Gastroesophageal sphincter (tissue), 4 donors: ENCODE data around the gene FREM1. TPM values are rescaled to one million over a fixed set of nuclear protein-coding genes. Genes with fewer than 3 reads are reported as not detected.
A peak's percentile ranks its signal among the peaks of the same experiment; 100 is the strongest.

Experiments
- ATAC-seq: fragments of 150-250 bp; one replicate; pipeline ENCODE4 v1.9.1; 2016; ENCODE audit warnings: mild to moderate bottlenecking, moderate library complexity
- H3K27ac ChIP-seq, 4 donors: fragments of 200-600 bp; sonication (generic) in 3 of 4; 1 replicate in 3 of 4; 2 replicates in 1 of 4; pipeline ENCODE4 v1.5.1; 2016 to 2019
- H3K27me3 ChIP-seq: fragments of 200-600 bp; sonication (generic); one replicate; pipeline ENCODE4 v1.5.1; 2019
- H3K36me3 ChIP-seq, 2 donors: fragments of 200-600 bp; sonication (generic); one replicate each; pipeline ENCODE4 v1.5.1; 2019; ENCODE audit warnings: control low read depth in 1 of 2
- H3K4me1 ChIP-seq, 3 donors: fragments of 200-600 bp; sonication (generic); 1 replicate in 2 of 3; 2 replicates in 1 of 3; pipeline ENCODE4 v1.5.1; 2016 to 2019; ENCODE audit warnings: control low read depth in 2 of 3
- H3K4me3 ChIP-seq, 2 donors: fragments of 200-600 bp; sonication (generic); one replicate each; pipeline ENCODE4 v1.5.1; 2019; ENCODE audit warnings: mild to moderate bottlenecking in 1 of 2, moderate library complexity in 1 of 2
- H3K9me3 ChIP-seq, 3 donors: fragments of 200-600 bp; sonication (generic); one replicate each; pipeline ENCODE4 v1.5.1; 2017 to 2019; ENCODE audit warnings: control low read depth in 2 of 3
- EP300 ChIP-seq: sonication (generic); formaldehyde crosslinking; IDR thresholded peaks from one replicate; pipeline ENCODE4 v1.6.1; 2017; ENCODE audit warnings: antibody characterized with exemption, mild to moderate bottlenecking
- POLR2A ChIP-seq, 2 donors: fragments of 450-650 bp; IDR thresholded peaks; one replicate each; pipeline ENCODE4 v1.6.1; 2017; ENCODE audit warnings: antibody characterized with exemption in 2 of 2, mild to moderate bottlenecking in 2 of 2, moderate library complexity in 1 of 2
- POLR2AphosphoS5 ChIP-seq: sonication (generic); formaldehyde crosslinking; IDR thresholded peaks from one replicate; pipeline ENCODE4 v1.6.1; 2017; ENCODE audit warnings: antibody characterized with exemption
- WGBS, 2 donors: methylation state at CpG; one replicate each; pipeline ENCODE4 v1.1.5; 2018; ENCODE audit warnings: low coverage in 1 of 2; 5-methylcytosine and 5-hydroxymethylcytosine counted together
- total RNA-seq, 4 donors: library from RNA; depleted of rRNA; stranded (reverse); fragments of >200 nt; gene quantifications; one replicate each; pipeline ENCODE4 v1.1.0, GENCODE V29; 2016
- TF ChIP-seq, protein P1 (sequence below), 4 experiments: fragments of 200-600 bp in 2 of 4; fragments of 450-650 bp in 2 of 4; sonication (generic) in 1 of 4; IDR thresholded peaks; one replicate each; pipeline ENCODE4 v1.5.1; 2017 to 2019; ENCODE audit warnings: antibody characterized with exemption in 4 of 4, mild to moderate bottlenecking in 2 of 4, moderate library complexity in 2 of 4

The FREM1 gene
- total RNA-seq, 4 donors from 2014 or later, result 0.59 to 4.8 (median 2.7) TPM

- H3K9me3 ChIP-seq, result no peaks in the 10 kb centered on the region
- peaks cover 0 to 48% (median 0%) of the 10 kb centered on the region in 3 donors for H3K4me1 ChIP-seq
- no peaks in the 10 kb centered on the region for H3K36me3 ChIP-seq
- ATAC-seq, result no peak
- H3K4me3 ChIP-seq, result no peak overlapping the region
- TF ChIP-seq POLR2AphosphoS5 (no peak), POLR2A (IDR thresholded peaks at IDR 0.05) (no peak), EP300 (no peak)
- TF ChIP-seq, protein P1, sequence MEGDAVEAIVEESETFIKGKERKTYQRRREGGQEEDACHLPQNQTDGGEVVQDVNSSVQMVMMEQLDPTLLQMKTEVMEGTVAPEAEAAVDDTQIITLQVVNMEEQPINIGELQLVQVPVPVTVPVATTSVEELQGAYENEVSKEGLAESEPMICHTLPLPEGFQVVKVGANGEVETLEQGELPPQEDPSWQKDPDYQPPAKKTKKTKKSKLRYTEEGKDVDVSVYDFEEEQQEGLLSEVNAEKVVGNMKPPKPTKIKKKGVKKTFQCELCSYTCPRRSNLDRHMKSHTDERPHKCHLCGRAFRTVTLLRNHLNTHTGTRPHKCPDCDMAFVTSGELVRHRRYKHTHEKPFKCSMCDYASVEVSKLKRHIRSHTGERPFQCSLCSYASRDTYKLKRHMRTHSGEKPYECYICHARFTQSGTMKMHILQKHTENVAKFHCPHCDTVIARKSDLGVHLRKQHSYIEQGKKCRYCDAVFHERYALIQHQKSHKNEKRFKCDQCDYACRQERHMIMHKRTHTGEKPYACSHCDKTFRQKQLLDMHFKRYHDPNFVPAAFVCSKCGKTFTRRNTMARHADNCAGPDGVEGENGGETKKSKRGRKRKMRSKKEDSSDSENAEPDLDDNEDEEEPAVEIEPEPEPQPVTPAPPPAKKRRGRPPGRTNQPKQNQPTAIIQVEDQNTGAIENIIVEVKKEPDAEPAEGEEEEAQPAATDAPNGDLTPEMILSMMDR (IDR thresholded peaks at IDR 0.05), result no peak
- H3K27ac ChIP-seq, result peak overlapping the region in 2 of 4 donors; percentile 31 to 49
- no peaks in the 10 kb centered on the region for H3K27me3 ChIP-seq
- 68% methylated on average over 4 of the region's 5 CpGs; no CpG with 5 or more reads in 1 of the 2 donors for WGBS, 2 donors
Observed at GRCh38 chr9:14907360-14907685, 2.9 kb downstream of the FREM1 start.

- Histone ChIP-seq H3K9me3 (no peaks in the 10 kb centered on the region), H3K27ac (peak overlapping the region in 1 of 4 donors; percentile 49), H3K27me3 (no peaks in the 10 kb centered on the region), H3K4me1 (peaks cover 0 to 48% (median 0%) of the 10 kb centered on the region in 3 donors), H3K36me3 (no peaks in the 10 kb centered on the region), H3K4me3 (no peak overlapping the region)
- TF ChIP-seq, protein P1 (IDR thresholded peaks at IDR 0.05), result no peak
- no peak for TF ChIP-seq POLR2A (IDR thresholded peaks at IDR 0.05)
- no peak for TF ChIP-seq EP300
- no peak for TF ChIP-seq POLR2AphosphoS5
- WGBS, 2 donors, result 25 to 43% methylated on average over 2 of the region's 2 CpGs
- ATAC-seq, result no peak
Observed at GRCh38 chr9:14906644-14907359, 3.4 kb downstream of the FREM1 start.

- peak overlapping the region in 1 of 4 donors; percentile 49 for H3K27ac ChIP-seq
- TF ChIP-seq, protein P1 (IDR thresholded peaks at IDR 0.05), result no peak
- TF ChIP-seq EP300, result no peak
- no peak for TF ChIP-seq POLR2A (IDR thresholded peaks at IDR 0.05)
- no peak for TF ChIP-seq POLR2AphosphoS5
- no peaks in the 10 kb centered on the region for H3K27me3 ChIP-seq
- no peak for ATAC-seq
- WGBS, 2 donors, result 51% methylated on average over 5 of the region's 5 CpGs
- no peaks in the 10 kb centered on the region for H3K36me3 ChIP-seq
- H3K4me1 ChIP-seq, result peaks cover 0 to 48% (median 0%) of the 10 kb centered on the region in 3 donors
- H3K4me3 ChIP-seq, result no peak overlapping the region
- H3K9me3 ChIP-seq, result no peaks in the 10 kb centered on the region
Observed at GRCh38 chr9:14906000-14906399, 4.2 kb downstream of the FREM1 start.

GRCh38 chr9:14903040-14903439 is 7.2 kb downstream of the FREM1 start:
- H3K9me3 ChIP-seq, result no peaks in the 10 kb centered on the region
- no peaks in the 10 kb centered on the region for H3K36me3 ChIP-seq
- H3K27me3 ChIP-seq, result no peaks in the 10 kb centered on the region
- ATAC-seq, result no peak
- H3K4me1 ChIP-seq, result peaks cover 0 to 20% (median 0%) of the 10 kb centered on the region in 3 donors
- TF ChIP-seq EP300 (no peak), POLR2A (IDR thresholded peaks at IDR 0.05) (no peak), POLR2AphosphoS5 (no peak)
- TF ChIP-seq, protein P1 (IDR thresholded peaks at IDR 0.05), result no peak
- H3K4me3 ChIP-seq, result no peak overlapping the region
- H3K27ac ChIP-seq, result no peak overlapping the region
- WGBS, 2 donors, result 31 to 63% methylated on average over 1 of the region's 1 CpG

- Histone ChIP-seq H3K4me1 (peaks cover 0 to 15% (median 0%) of the 10 kb centered on the region in 3 donors), H3K27ac (no peak overlapping the region), H3K9me3 (no peaks in the 10 kb centered on the region), H3K36me3 (no peaks in the 10 kb centered on the region), H3K27me3 (no peaks in the 10 kb centered on the region), H3K4me3 (no peak overlapping the region)
- WGBS, 2 donors, result 67% methylated on average over 1 of the region's 1 CpG; no CpG with 5 or more reads in 1 of the 2 donors
- ATAC-seq, result no peak
- TF ChIP-seq POLR2AphosphoS5 (no peak), EP300 (no peak)
- TF ChIP-seq, protein P1 (IDR thresholded peaks at IDR 0.05), result no peak
Observed at GRCh38 chr9:14902561-14902960, 7.7 kb downstream of the FREM1 start.
